Astrocyte (in vitro differentiated cells and primary cell): ENCODE measurements around the gene ENHO. TPM values are rescaled to one million over a fixed set of nuclear protein-coding genes. Genes with fewer than 3 reads are reported as not detected.

Experiments
- DNase-seq: peaks from one replicate; pipeline ENCODE4 v3.0.0-alpha.2; 2010; ENCODE audit warnings: low read depth
- FAIRE-seq: peaks from 2 replicates; lab custom pipeline; 2011; peaks lifted over from hg19 to GRCh38; lab: Jason Lieb, UNC
- H2AFZ ChIP-seq: 2 replicates; pipeline ENCODE4 v1.6.0; 2012; ENCODE audit warnings: low read depth, low read length, inconsistent platforms
- H3K27ac ChIP-seq: 2 replicates; pipeline ENCODE4 v1.5.1; 2011; ENCODE audit warnings: low read depth, low read length, inconsistent platforms
- H3K27me3 ChIP-seq: 2 replicates; pipeline ENCODE4 v1.6.0; 2011; ENCODE audit warnings: low read length, inconsistent platforms; ENCODE audit not compliant: insufficient read depth
- H3K36me3 ChIP-seq: 2 replicates; pipeline ENCODE4 v1.5.1; 2011; ENCODE audit warnings: low read length, inconsistent platforms; ENCODE audit not compliant: insufficient read depth
- H3K4me1 ChIP-seq: 2 replicates; pipeline ENCODE4 v1.5.1; 2011; ENCODE audit warnings: low read length, inconsistent platforms; ENCODE audit not compliant: insufficient read depth
- H3K4me2 ChIP-seq: 2 replicates; pipeline ENCODE4 v1.6.0; 2012; ENCODE audit warnings: low read length, inconsistent platforms
- H3K4me3 ChIP-seq: 2 replicates; pipeline ENCODE4 v1.5.1; 2011; ENCODE audit warnings: low read depth, mild to moderate bottlenecking, low read length, inconsistent platforms; ENCODE audit not compliant: insufficient read depth
- H3K79me2 ChIP-seq: 2 replicates; pipeline ENCODE4 v1.6.0; 2012; ENCODE audit warnings: mild to moderate bottlenecking, low read length, inconsistent platforms; ENCODE audit not compliant: insufficient read depth
- H3K9ac ChIP-seq: 2 replicates; pipeline ENCODE4 v1.6.0; 2012; ENCODE audit warnings: mild to moderate bottlenecking, low read length, inconsistent platforms
- H3K9me3 ChIP-seq: 2 replicates; pipeline ENCODE4 v1.5.1; 2012; ENCODE audit warnings: low read depth, mild to moderate bottlenecking, low read length, inconsistent platforms; ENCODE audit not compliant: insufficient read depth
- H4K20me1 ChIP-seq: 2 replicates; pipeline ENCODE4 v1.6.0; 2012; ENCODE audit warnings: low read length, inconsistent platforms; ENCODE audit not compliant: insufficient read depth
- H3K27ac Mint-ChIP-seq: one replicate; pipeline ENCODE4 v1.8.0; 2021; ENCODE audit warnings: mild to moderate bottlenecking, mixed read lengths; ENCODE audit not compliant: unreplicated experiment
- H3K27me3 Mint-ChIP-seq: one replicate; pipeline ENCODE4 v1.8.0; 2021; ENCODE audit warnings: low read depth, mixed read lengths; ENCODE audit not compliant: unreplicated experiment
- H3K36me3 Mint-ChIP-seq: one replicate; pipeline ENCODE4 v1.8.0; 2021; ENCODE audit warnings: low read depth, mixed read lengths; ENCODE audit not compliant: unreplicated experiment
- H3K4me1 Mint-ChIP-seq: one replicate; pipeline ENCODE4 v1.8.0; 2021; ENCODE audit warnings: low read depth, mixed read lengths; ENCODE audit not compliant: unreplicated experiment
- H3K4me3 Mint-ChIP-seq: one replicate; pipeline ENCODE4 v1.8.0; 2021; ENCODE audit warnings: mild to moderate bottlenecking, moderate library complexity, mixed read lengths; ENCODE audit not compliant: unreplicated experiment
- H3K9me3 Mint-ChIP-seq: one replicate; pipeline ENCODE4 v1.8.0; 2021; ENCODE audit warnings: mild to moderate bottlenecking, mixed read lengths; ENCODE audit not compliant: unreplicated experiment
- CTCF ChIP-seq: IDR thresholded peaks from 2 replicates; pipeline ENCODE4 v1.5.1; 2011; ENCODE audit warnings: low read depth, mild to moderate bottlenecking, inconsistent platforms, low read length, moderate library complexity; ENCODE audit not compliant: insufficient read depth
- EZH2 ChIP-seq: IDR thresholded peaks from 2 replicates; pipeline ENCODE4 v1.6.1; 2012; ENCODE audit warnings: mild to moderate bottlenecking, low read length, inconsistent platforms; ENCODE audit not compliant: insufficient read depth
- total RNA-seq: library from RNA; stranded (reverse); gene quantifications from 2 replicates; pipeline ENCODE4 v1.2.1, GENCODE V29; 2021

The ENHO gene
- total RNA-seq, 1 donor from 2014 or later, result 1.1 TPM

- Mint-ChIP-seq H3K36me3 (peaks cover 3% of the 10 kb centered on the region), H3K4me1 (peaks cover 3% of the 10 kb centered on the region), H3K27me3 (peaks cover 56% of the 10 kb centered on the region), H3K27ac (no peak overlapping the region), H3K9me3 (peaks cover 3% of the 10 kb centered on the region), H3K4me3 (no peak overlapping the region)
- Histone ChIP-seq H3K27me3 (peaks cover 7% of the 10 kb centered on the region), H3K4me3 (no peak overlapping the region), H4K20me1 (no peaks in the 10 kb centered on the region), H3K79me2 (no peaks in the 10 kb centered on the region), H3K27ac (no peak overlapping the region), H3K9me3 (no peaks in the 10 kb centered on the region), H3K36me3 (no peaks in the 10 kb centered on the region), H3K4me2 (no peak overlapping the region), H3K4me1 (no peaks in the 10 kb centered on the region), H3K9ac (no peak overlapping the region), H2AFZ (no peak overlapping the region)
- FAIRE-seq (no peak), DNase-seq (no peak)
- TF ChIP-seq CTCF (no peak), EZH2 (no peak)
Observed at GRCh38 chr9:34512131-34513078, 10.4 kb downstream of the ENHO start.

GRCh38 chr9:34510497-34511468 lies 12.0 kb downstream of the ENHO start:
- H3K4me3 Mint-ChIP-seq, result no peak overlapping the region
- peaks cover 58% of the 10 kb centered on the region for H3K27me3 Mint-ChIP-seq
- Histone ChIP-seq H3K27ac (no peak overlapping the region), H3K36me3 (no peaks in the 10 kb centered on the region), H4K20me1 (no peaks in the 10 kb centered on the region), H3K4me2 (no peak overlapping the region), H3K27me3 (peaks cover 7% of the 10 kb centered on the region), H2AFZ (no peak overlapping the region), H3K9ac (no peak overlapping the region), H3K79me2 (no peaks in the 10 kb centered on the region), H3K4me1 (no peaks in the 10 kb centered on the region), H3K9me3 (no peaks in the 10 kb centered on the region), H3K4me3 (no peak overlapping the region)
- peaks cover 3% of the 10 kb centered on the region for H3K4me1 Mint-ChIP-seq
- no peak overlapping the region for H3K27ac Mint-ChIP-seq
- DNase-seq (no peak), FAIRE-seq (no peak)
- no peak for TF ChIP-seq CTCF
- TF ChIP-seq EZH2, result no peak
- peaks cover 7% of the 10 kb centered on the region for H3K36me3 Mint-ChIP-seq
- H3K9me3 Mint-ChIP-seq, result peaks cover 3% of the 10 kb centered on the region
